ENCODE measurements around the gene OGFOD3. TPM values are rescaled to one million over a fixed set of nuclear protein-coding genes. Genes with fewer than 3 reads are reported as not detected.

OGFOD3 gene
- total RNA-seq, 2 experiments from 2014 or later: 12.9 to 13.7 TPM

GRCh38 chr17:82391496-82392066 is 26.8 kb downstream of the OGFOD3 start:
- Mint-ChIP-seq H3K4me3 (no peak overlapping the region), H3K27ac (no peak overlapping the region), H3K4me1 (ENCODE audit: low read depth) (no peaks in the 10 kb centered on the region), H3K9me3 (no peaks in the 10 kb centered on the region), H3K36me3 (ENCODE audit: low read depth) (peaks cover 39% of the 10 kb centered on the region), H3K27me3 (no peaks in the 10 kb centered on the region)
- no peak for TF ChIP-seq CTCF (IDR thresholded peaks at IDR 0.05)
- peaks cover 10% of the 10 kb centered on the region for H3K36me3 ChIP-seq (ENCODE audit: insufficient read depth, low read length)
- no peak overlapping the region for H3K27ac ChIP-seq (ENCODE audit: low read depth in 1 of 2, low read length in 2 of 2)
- H3K9me3 ChIP-seq (ENCODE audit: control insufficient read depth in 1 of 2, insufficient read depth in 1 of 2, low read length in 2 of 2): no peaks in the 10 kb centered on the region
- H3K4me3 ChIP-seq (ENCODE audit: low read length): no peak overlapping the region
- peaks cover 10% of the 10 kb centered on the region for H3K4me1 ChIP-seq (ENCODE audit: insufficient read depth, low read length)
- DNase-seq: no peak
- ChIA-PET POLR2A (no interaction called here), CTCF (no interaction called here)
- intact Hi-C loops (cut with DNase I, micrococcal nuclease): no loop called here
- no peaks in the 10 kb centered on the region for H3K27me3 ChIP-seq (ENCODE audit: control insufficient read depth in 1 of 2, insufficient read depth in 2 of 2, low read length in 2 of 2)
- ATAC-seq (ENCODE audit: poor library complexity): no peak

GRCh38 chr17:82390860-82391435 is 27.4 kb downstream of the OGFOD3 start:
- H3K4me3 Mint-ChIP-seq: no peak overlapping the region
- no peaks in the 10 kb centered on the region for H3K27me3 Mint-ChIP-seq
- Histone ChIP-seq H3K9me3 (ENCODE audit: control insufficient read depth in 1 of 2, insufficient read depth in 1 of 2, low read length in 2 of 2) (no peaks in the 10 kb centered on the region), H3K4me3 (ENCODE audit: low read length) (no peak overlapping the region), H3K27ac (ENCODE audit: low read depth in 1 of 2, low read length in 2 of 2) (no peak overlapping the region), H3K27me3 (ENCODE audit: control insufficient read depth in 1 of 2, insufficient read depth in 2 of 2, low read length in 2 of 2) (no peaks in the 10 kb centered on the region), H3K4me1 (ENCODE audit: insufficient read depth, low read length) (peaks cover 10% of the 10 kb centered on the region), H3K36me3 (ENCODE audit: insufficient read depth, low read length) (peaks cover 10% of the 10 kb centered on the region)
- ChIA-PET CTCF (no interaction called here), POLR2A (no interaction called here)
- DNase-seq: no peak
- peaks cover 32% of the 10 kb centered on the region for H3K36me3 Mint-ChIP-seq (ENCODE audit: low read depth)
- TF ChIP-seq CTCF (IDR thresholded peaks at IDR 0.05): no peak
- intact Hi-C loops (cut with DNase I, micrococcal nuclease): no loop called here
- no peak overlapping the region for H3K27ac Mint-ChIP-seq
- ATAC-seq (ENCODE audit: poor library complexity): no peak
- H3K9me3 Mint-ChIP-seq: no peaks in the 10 kb centered on the region
- H3K4me1 Mint-ChIP-seq (ENCODE audit: low read depth): no peaks in the 10 kb centered on the region

- H3K9me3 Mint-ChIP-seq: no peaks in the 10 kb centered on the region
- H3K4me3 Mint-ChIP-seq: no peak overlapping the region
- Histone ChIP-seq H3K27ac (ENCODE audit: low read depth in 1 of 2, low read length in 2 of 2) (no peak overlapping the region), H3K27me3 (ENCODE audit: control insufficient read depth in 1 of 2, insufficient read depth in 2 of 2, low read length in 2 of 2) (peaks cover 4 to 6% of the 10 kb centered on the region in 2 experiments), H3K36me3 (ENCODE audit: insufficient read depth, low read length) (peaks cover 10% of the 10 kb centered on the region), H3K9me3 (ENCODE audit: control insufficient read depth in 1 of 2, insufficient read depth in 1 of 2, low read length in 2 of 2) (peaks cover 0 to 5% of the 10 kb centered on the region in 2 experiments), H3K4me3 (ENCODE audit: low read length) (no peak overlapping the region), H3K4me1 (ENCODE audit: insufficient read depth, low read length) (peaks cover 10% of the 10 kb centered on the region)
- CTCF ChIA-PET: no interaction called here
- no peaks in the 10 kb centered on the region for H3K4me1 Mint-ChIP-seq (ENCODE audit: low read depth)
- no peak for DNase-seq
- ATAC-seq (ENCODE audit: poor library complexity): no peak
- intact Hi-C loops (cut with DNase I, micrococcal nuclease): no loop called here
- no peak overlapping the region for H3K27ac Mint-ChIP-seq
- no peaks in the 10 kb centered on the region for H3K27me3 Mint-ChIP-seq
- peaks cover 29% of the 10 kb centered on the region for H3K36me3 Mint-ChIP-seq (ENCODE audit: low read depth)
- POLR2A ChIA-PET: no interaction called here
- no peak for TF ChIP-seq CTCF (IDR thresholded peaks at IDR 0.05)
Observed at GRCh38 chr17:82390015-82390859, 28.1 kb downstream of the OGFOD3 start.
